Measurements from ENCODE around the gene FBLL1.
"Not testable (repeated sequence)": the region's sequence is repeated elsewhere in the genome, so short reads cannot be mapped to it uniquely, and the experiment has no call there.

Gene FBLL1

DNA sequence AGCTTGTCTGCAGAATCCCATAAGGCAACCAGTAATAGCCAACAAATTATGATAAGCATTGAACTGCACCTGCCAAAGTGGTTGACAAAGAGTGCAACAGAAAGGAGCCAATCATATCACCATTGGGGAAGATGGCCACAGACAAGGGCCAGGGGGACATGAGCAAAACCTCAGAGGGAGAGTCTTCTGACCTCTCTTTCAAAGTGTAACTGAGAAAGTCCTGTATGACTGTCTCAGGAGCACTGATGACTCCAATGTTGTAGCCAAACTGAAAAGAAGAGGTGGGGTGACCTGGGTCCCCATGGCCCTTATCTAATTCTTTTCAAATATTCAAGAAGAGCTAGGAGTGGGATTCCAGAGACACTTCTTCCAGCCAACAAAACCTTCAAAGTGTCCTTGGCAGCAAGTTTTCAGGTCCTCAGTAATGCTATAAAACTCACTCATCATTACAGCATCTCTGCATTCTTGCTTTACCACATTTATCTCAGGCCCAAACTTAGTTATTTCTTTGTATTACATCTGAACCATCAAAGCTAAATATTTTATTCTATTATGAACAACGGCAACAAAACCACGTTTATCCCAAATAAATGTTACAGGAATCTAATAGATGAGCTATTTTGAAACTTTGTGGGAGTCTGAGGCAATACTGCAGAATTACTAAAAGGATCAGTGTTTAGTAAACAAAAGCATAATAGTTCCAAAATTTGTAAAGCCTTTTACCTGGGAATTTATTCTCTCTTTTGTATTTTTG lies 24.4 kb downstream of the FBLL1 start:
- DNase-seq: no peak

DNA sequence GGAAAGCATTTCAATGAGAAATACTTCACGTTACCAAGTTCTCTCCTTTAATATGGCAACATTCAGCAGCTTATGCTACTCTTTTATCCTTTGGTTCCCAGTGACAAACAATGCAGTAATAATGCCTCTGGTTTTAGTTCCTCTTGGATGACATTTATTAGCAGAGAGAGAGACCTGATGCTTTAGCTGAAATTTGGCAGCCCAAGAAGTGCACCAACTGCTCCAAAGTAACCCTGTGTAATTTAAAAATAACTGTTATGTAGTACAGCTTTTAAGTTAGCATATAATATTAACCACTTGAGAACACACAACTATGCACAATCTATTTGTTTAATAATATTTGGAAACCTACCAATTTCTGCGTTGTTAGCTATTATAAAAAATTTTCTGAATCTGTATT lies 28.3 kb downstream of the FBLL1 start:
- no peak for DNase-seq

DNA sequence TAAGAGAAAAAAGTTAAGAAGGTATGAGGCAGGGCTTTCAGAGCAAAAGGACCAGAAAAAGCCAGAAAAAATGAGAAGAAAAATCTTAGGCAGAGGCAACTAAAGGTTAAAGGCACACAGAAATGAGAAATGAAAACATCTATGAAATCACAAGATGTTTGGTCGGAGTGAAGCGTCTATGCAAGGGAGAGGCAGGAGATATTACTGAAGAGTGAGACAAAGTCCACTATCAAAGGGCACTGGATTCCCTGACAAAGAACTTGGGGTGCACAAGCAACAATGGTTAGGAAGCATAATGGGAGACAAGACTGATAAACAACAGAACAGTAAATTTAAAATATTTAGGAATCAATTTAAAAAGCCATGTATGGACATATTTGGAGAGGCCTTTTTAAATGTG lies 33.2 kb downstream of the FBLL1 start:
- no peak for DNase-seq

DNA sequence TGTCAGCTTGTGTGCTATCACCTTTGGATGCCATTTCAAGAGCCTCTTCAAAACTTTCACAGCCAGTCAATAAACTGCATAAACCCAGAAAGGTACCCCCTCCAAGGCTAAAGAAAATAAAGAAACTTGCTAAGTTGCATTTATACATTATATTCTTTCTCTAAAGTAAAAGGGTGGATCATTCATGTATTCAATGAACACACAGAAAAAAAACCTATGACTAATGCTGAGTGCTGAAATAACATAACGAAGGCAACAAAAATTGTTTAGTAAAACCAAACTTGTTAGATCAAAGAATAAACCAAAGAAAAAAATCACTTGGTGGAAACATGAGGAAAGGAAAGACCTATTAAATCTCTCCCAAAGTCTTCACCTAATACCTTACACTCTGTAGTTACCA lies 34.9 kb downstream of the FBLL1 start:
- no peak for DNase-seq

DNA sequence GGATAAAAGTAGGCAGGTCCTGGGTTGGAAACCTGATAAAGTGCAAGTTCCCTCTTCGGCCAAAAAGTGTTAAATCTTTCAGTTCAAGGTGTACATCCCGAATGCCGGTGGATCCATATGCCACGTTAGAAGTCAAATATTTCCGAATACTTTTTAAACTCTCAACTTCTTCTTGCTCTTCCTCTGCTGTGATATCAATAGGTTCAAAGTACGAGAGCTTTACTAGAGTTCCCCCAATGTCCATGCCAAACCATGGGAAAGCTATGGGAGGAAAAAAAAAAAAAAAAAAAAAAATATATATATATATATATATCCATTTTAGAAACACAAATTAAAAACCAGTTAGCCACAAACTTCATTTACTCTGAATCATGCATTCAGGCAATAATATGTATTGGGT lies 39.6 kb downstream of the FBLL1 start:
- no peak for DNase-seq

DNA sequence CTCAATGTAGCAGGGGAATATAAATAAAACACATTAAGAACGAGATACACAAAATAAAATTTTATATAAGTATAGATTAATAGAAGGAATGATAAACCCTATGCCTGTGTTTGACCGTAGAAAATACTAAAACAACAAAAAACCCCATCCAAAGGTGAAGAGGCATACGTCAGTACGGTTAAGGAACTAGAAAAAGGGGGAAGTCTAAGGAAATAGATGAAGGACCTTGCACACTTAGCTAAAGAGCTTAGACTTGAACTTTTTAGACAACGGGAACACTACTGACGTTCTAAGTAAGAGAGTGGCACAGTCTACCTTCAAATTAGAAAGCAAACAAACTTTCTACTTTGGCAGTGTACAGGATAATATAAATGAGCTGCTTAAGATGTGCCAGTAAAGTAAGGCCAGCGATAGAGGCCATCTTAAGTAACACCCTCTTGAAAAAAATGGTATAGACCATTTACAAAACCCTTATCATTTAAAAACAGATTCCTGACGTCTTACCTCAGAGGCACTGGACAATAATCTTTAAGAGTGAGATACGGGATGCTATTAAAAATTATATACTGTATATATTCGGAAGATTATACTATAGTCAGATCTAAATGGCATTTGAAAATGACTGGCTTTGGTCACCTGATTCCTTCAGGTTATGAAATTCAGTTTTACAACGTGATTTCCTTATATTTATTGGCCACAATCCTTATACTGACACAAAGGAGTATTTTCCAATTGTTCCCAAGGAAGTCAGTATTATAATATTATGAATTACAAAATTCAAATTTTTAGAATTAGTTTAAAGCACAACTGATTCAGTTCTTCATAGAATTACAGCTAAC lies 41.6 kb downstream of the FBLL1 start:
- DNase-seq: no peak

DNA sequence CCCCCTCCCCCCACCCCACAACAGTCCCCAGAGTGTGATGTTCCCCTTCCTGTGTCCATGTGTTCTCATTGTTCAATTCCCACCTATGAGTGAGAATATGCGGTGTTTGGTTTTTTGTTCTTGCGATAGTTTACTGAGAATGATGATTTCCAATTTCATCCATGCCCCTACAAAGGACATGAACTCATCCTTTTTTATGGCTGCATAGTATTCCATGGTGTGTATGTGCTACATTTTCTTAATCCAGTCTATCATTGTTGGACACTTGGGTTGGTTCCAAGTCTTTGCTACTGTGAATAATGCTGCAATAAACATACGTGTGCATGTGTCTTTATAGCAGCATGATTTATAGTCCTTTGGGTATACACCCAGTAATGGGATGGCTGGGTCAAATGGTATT lies 44.6 kb downstream of the FBLL1 start:
- DNase-seq: not testable (repeated sequence)

DNA sequence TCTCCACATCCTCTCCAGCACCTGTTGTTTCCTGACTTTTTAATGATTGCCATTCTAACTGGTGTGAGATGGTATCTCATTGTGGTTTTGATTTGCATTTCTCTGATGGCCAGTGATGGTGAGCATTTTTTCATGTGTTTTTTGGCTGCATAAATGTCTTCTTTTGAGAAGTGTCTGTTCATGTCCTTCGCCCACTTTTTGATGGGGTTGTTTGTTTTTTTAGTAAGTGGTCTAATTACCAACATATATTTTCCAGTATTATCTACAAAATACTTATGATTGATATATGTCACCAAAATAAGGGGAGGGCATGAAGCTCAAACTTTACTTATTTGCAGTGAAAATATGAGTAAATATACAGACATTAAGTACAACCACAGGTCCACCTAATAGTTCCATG lies 45.1 kb downstream of the FBLL1 start:
- DNase-seq: not testable (repeated sequence)

DNA sequence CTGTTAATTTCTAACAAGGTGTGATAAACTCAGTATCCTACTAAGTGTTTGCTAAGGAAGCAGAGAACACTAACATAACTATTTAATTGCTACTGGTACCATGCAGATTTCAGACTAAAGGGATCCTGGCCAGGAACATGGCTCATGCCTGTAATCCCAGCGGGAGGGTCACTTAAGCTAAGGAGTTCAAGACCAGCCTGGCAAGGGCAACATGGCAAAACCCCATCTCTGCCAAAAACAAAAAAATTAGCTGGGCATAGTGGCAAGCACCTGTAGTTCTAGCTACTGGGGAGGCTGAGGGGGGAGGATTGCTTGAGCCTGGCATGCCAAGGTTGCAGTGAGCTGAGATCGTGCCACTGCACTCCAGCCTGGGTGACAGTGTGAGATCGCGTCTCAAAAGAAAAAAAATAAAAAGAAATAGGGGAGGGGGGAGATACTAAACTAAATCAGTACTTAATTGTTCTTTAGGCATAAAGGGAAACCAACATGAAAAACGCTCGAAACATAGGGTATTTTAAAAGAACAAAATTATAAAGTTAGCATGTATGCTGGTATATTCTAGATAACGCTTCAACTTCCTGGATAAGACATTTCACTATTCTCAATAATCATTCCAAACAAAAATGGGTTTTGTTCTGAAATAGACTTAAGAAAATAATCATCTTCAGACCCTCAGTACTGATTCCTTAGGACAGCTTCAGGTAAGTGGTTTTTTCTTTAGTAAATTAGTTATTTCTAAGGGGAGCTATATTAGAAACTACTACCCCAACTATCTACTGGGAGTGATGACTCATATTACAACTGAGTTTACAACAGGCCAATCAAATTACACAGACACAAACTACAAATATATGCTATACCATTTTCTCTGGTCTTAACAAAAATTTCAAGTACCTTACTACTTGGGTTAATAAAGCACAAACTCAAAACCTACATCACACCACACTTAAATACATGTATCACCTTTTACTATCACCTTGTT lies 46.6 kb downstream of the FBLL1 start:
- no peak for DNase-seq

DNA sequence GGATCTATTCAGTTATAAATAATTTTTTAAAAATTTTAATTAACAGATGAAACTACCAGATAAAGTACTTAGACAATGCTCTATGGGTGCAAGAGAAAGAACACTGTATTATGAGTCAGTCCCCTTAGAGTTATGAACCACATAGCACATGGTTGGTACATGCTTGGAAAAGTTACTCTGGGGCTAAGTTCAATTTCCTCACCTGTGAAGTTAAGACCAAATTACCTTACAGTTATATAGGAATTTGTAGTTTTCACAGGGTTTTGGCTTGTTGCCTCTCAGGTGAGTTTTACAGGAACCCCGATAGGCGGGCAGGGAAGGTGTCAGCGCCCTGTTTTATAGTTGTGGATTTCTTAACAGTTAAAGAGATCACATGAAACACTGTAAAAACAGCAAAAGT lies 48.9 kb downstream of the FBLL1 start:
- no peak for DNase-seq

DNA sequence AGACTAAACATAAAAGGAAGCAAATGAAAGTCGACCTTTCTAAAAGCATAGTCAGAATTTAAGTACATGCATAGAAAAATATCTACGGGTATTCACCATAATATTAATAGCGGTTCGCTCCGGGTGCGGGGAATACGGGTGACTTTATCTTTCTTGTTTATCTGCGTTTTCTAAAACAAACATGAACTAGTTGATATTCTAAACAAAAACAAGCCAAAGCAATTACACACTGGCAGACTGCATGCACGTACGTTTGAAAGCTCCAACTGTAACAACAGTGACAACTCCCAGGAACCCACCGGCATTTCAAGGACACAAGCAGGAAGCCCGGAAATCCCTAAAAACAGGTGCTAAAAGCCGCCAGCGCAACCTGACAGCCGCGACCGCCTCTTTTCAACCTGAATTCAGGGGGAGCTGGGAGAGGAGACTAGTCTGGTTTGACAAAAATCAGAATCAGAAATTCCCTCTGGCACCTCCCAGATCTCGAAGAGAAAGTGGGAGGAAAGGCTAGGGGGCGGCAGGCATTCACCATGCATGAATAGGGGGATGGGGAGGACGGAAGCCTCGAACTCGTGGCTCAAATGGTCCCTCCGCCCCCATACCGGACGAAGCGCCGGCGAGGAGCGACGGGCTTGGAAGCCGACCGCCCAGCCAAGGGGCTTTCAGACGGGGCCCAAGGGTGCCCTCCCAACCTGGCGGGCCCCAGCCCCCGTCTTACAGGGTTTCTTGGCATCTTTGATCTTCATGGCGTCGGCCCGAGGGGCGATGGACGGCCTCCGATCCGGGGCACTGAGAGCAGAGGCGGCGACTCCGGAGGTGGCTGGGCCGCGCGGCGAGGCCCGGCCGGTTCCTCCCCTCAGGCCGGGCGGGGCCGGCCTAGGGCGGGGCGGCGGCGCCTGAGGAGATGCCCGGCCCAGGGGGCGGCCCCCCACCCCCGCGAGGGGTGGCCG lies 49.7 kb downstream of the FBLL1 start, which contains the start of gene PANK3:
TSS of gene PANK3 (minus strand) at position 831 of the 950 bp plus-strand sequence. CDS start at position 746, 85 bp downstream.
- peak; percentile 68 for DNase-seq

DNA sequence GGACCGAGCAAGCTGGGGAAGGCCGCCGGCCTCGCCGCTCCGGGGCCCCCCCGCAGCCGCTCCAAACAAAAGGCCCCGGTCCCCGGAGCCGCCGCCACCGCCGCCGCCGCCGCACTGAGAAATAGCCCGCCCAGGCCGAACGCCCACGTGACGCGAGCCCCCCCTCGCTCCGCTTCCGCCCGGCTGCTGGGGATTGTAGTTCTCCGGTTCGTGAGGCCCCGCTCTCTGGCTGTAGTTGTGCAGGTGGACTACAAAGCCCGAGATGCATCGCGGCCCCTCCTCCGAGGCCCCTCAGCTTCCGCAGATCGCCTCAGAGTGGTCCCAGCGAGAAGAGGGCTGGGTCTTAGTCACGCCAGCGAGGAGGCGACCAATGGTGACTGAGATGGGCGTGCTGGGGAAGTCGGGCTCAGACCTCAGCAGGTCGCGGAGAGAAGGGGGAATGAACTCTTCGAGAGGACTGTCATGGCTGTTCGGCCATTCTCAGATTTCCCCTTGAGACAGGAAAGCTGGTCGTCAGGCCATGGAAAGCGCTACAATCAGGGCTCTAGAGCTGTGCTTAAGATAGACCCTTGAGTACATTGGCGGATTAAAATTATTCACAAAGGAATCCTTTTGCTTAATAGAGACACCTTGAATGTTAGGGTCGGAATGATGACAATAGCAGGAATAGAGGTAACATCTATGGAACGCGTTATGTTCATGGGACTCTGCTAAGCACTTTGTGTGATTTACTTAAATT lies 50.6 kb downstream of the FBLL1 start:
- peak; percentile 95 for DNase-seq

DNA sequence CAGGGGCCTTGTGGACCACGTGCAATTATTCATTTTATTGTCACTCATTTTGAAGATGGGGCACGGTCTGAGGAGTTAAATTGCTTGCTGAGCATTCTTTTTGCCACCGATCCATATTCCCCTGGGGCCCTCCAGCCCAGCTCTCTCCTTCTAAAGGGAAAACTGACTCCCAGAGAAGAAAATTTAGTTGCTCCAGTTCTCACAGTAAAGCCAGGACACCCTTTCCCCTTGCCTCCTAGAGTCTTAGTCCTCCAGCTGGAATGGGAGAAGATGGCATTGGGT lies 51.1 kb downstream of the FBLL1 start:
- DNase-seq: peak; percentile 57

All from NCI-H2171 treated with DMSO at 0.1 percent for 48 hours (cell line).